Activated B cell treated with CpG ODN at 0.5 μM for 24 hours (primary cell): ENCODE measurements around the gene TDRD10. TPM values are rescaled to one million over a fixed set of nuclear protein-coding genes. Genes with fewer than 3 reads are reported as not detected.

Source experiments
- ATAC-seq: fragments of 200-7000 bp; cut with Tn5 transposase; one replicate; pipeline ENCODE4 v1.10.0; 2021; ENCODE audit warnings: low read depth, mild to moderate bottlenecking, moderate library complexity
- CTCF ChIA-PET: fragments of 350-600 bp; sonication (Branson Sonifier 250); formaldehyde crosslinking; loops from one replicate; lab custom pipeline; 2021; ENCODE audit warnings: antibody characterized with exemption; lab: Charles Lee
- POLR2A ChIA-PET: fragments of 350-600 bp; sonication (Branson Sonifier 250); formaldehyde crosslinking; loops from one replicate; lab custom pipeline; 2021; ENCODE audit warnings: antibody characterized with exemption; lab: Charles Lee
- DNase-seq: peaks from one replicate; pipeline ENCODE4 v3.0.0; 2022
- H3K27ac Mint-ChIP-seq: one replicate; pipeline ENCODE4 v1.8.0; 2020; ENCODE audit warnings: mixed read lengths
- H3K27me3 Mint-ChIP-seq: one replicate; pipeline ENCODE4 v1.8.0; 2021; ENCODE audit warnings: mixed read lengths
- H3K36me3 Mint-ChIP-seq: one replicate; pipeline ENCODE4 v1.8.0; 2021; ENCODE audit warnings: low read depth, mixed read lengths
- H3K4me1 Mint-ChIP-seq: one replicate; pipeline ENCODE4 v1.8.0; 2021; ENCODE audit warnings: mixed read lengths
- H3K4me3 Mint-ChIP-seq: one replicate; pipeline ENCODE4 v1.8.0; 2020; ENCODE audit warnings: mild to moderate bottlenecking, mixed read lengths
- H3K9me3 Mint-ChIP-seq: one replicate; pipeline ENCODE4 v1.8.0; 2020; ENCODE audit warnings: mixed read lengths
- CTCF ChIP-seq: fragments of 200-600 bp; IDR thresholded peaks from one replicate; pipeline ENCODE4 v1.8.0; 2022; ENCODE audit warnings: antibody characterized with exemption, mild to moderate bottlenecking
- intact Hi-C: fragments of 100-400 bp; cut with micrococcal nuclease; formaldehyde crosslinking; loops from one replicate; pipeline ENCODE4 v1.15.1; 2024
- total RNA-seq: library from RNA; stranded (reverse); gene quantifications from 2 replicates; pipeline ENCODE4 v1.2.3, GENCODE V29; 2022

TDRD10 gene
- total RNA-seq, 1 donor from 2014 or later: not detected

GRCh38 chr1:154490317-154490716 is 11.7 kb upstream of the TDRD10 start:
- POLR2A ChIA-PET: interaction anchor here (0.7 kb wide), 1 partner anchor 79 kb away, joined by 3 read pairs; no protein-coding TSS in a partner anchor
- CTCF ChIA-PET: interaction anchor here (0.7 to 1.3 kb wide), 3 partner anchors 9 to 572 kb away, joined by 3 read pairs; no protein-coding TSS in a partner anchor
- no peak overlapping the region for H3K4me3 Mint-ChIP-seq

GRCh38 chr1:154492115-154492514 is 9.9 kb upstream of the TDRD10 start:
- intact Hi-C loops: no loop called here
- ChIA-PET CTCF (interaction anchor here (1.8 to 2.3 kb wide), 3 partner anchors 9 to 12 kb away, joined by 4 to 9 read pairs (median 7); no protein-coding TSS in a partner anchor), POLR2A (interaction anchor here (0.6 to 1.7 kb wide), 3 partner anchors 10 to 66 kb away, joined by 3 to 5 read pairs (median 5); partner anchors contain the start of genes SHE, TDRD10 and UBE2Q1)
- Mint-ChIP-seq H3K4me1 (peaks cover 59% of the 10 kb centered on the region), H3K36me3 (no peaks in the 10 kb centered on the region), H3K27ac (no peak overlapping the region), H3K4me3 (no peak overlapping the region), H3K9me3 (no peaks in the 10 kb centered on the region), H3K27me3 (no peaks in the 10 kb centered on the region)
- no peak for TF ChIP-seq CTCF
- ATAC-seq (no peak), DNase-seq (no peak)

More at GRCh38 chr1:154490317-154490716, 11.7 kb upstream of the TDRD10 start:
- Mint-ChIP-seq H3K4me1 (peaks cover 43% of the 10 kb centered on the region), H3K27me3 (peaks cover 3% of the 10 kb centered on the region), H3K9me3 (no peaks in the 10 kb centered on the region), H3K27ac (no peak overlapping the region), H3K36me3 (no peaks in the 10 kb centered on the region)
- intact Hi-C loops: no loop called here
- DNase-seq (no peak), ATAC-seq (no peak)
- no peak for TF ChIP-seq CTCF

GRCh38 chr1:154493276-154493675 is 8.7 kb upstream of the TDRD10 start:
- peak overlapping the region; percentile 85 for H3K27ac Mint-ChIP-seq
- ATAC-seq (peak; percentile 55), DNase-seq (no peak)
- TF ChIP-seq CTCF: no peak
- H3K4me1 Mint-ChIP-seq: peaks cover 65% of the 10 kb centered on the region
- ChIA-PET POLR2A (interaction anchor here (0.7 to 1.7 kb wide), 2 partner anchors 9 to 85 kb away, joined by 3 to 5 read pairs; partner anchors contain the start of genes SHE and TDRD10), CTCF (interaction anchor here (1.8 to 2.3 kb wide), 3 partner anchors 10 to 14 kb away, joined by 4 to 9 read pairs (median 7); no protein-coding TSS in a partner anchor)
- H3K9me3 Mint-ChIP-seq: no peaks in the 10 kb centered on the region
- H3K36me3 Mint-ChIP-seq: no peaks in the 10 kb centered on the region
- peak overlapping the region; percentile 73 for H3K4me3 Mint-ChIP-seq
- intact Hi-C loops: no loop called here
- H3K27me3 Mint-ChIP-seq: no peaks in the 10 kb centered on the region

- no peak for ATAC-seq
- DNase-seq: no peak
- no peak overlapping the region for H3K27ac Mint-ChIP-seq
- CTCF ChIA-PET: interaction anchor here (1.6 kb wide), 1 partner anchor 15 kb away, joined by 7 read pairs; no protein-coding TSS in a partner anchor
- no peak for TF ChIP-seq CTCF
- POLR2A ChIA-PET: interaction anchor here (0.5 to 1.1 kb wide), 2 partner anchors 223 to 589 kb away, joined by 4 read pairs; partner anchors contain the start of gene HAX1
- peaks cover 60% of the 10 kb centered on the region for H3K4me1 Mint-ChIP-seq
- H3K4me3 Mint-ChIP-seq: no peak overlapping the region
- H3K9me3 Mint-ChIP-seq: no peaks in the 10 kb centered on the region
- H3K27me3 Mint-ChIP-seq: peaks cover 8% of the 10 kb centered on the region
- intact Hi-C loops: no loop called here
- H3K36me3 Mint-ChIP-seq: no peaks in the 10 kb centered on the region
Measured at GRCh38 chr1:154495496-154496273, 6.3 kb upstream of the TDRD10 start.

- H3K27ac Mint-ChIP-seq: no peak overlapping the region
- peaks cover 55% of the 10 kb centered on the region for H3K4me1 Mint-ChIP-seq
- CTCF ChIA-PET: interaction anchor here (1.1 kb wide), 1 partner anchor 15 kb away, joined by 4 read pairs; no protein-coding TSS in a partner anchor
Measured at GRCh38 chr1:154496383-154496782, 5.6 kb upstream of the TDRD10 start.

More at GRCh38 chr1:154496383-154496782, 5.6 kb upstream of the TDRD10 start:
- TF ChIP-seq CTCF: no peak
- ATAC-seq: no peak
- no peaks in the 10 kb centered on the region for H3K36me3 Mint-ChIP-seq
- H3K4me3 Mint-ChIP-seq: no peak overlapping the region
- intact Hi-C loops: no loop called here
- POLR2A ChIA-PET: interaction anchor here (1.1 kb wide), 1 partner anchor 111 kb away, joined by 7 read pairs; no protein-coding TSS in a partner anchor
- H3K27me3 Mint-ChIP-seq: peaks cover 15% of the 10 kb centered on the region
- no peaks in the 10 kb centered on the region for H3K9me3 Mint-ChIP-seq
- no peak for DNase-seq
